IMR-90 (cell line): ENCODE results near the gene ADAMTS14. TPM values are rescaled to one million over a fixed set of nuclear protein-coding genes. Genes with fewer than 3 reads are reported as not detected.

Source experiments
- ATAC-seq: fragments of 200-7000 bp; cut with Tn5 transposase; 2 replicates; pipeline ENCODE4 v1.9.1; 2020; ENCODE audit warnings: low read depth, mild to moderate bottlenecking, moderate library complexity
- BruUV-seq: library from RNA; stranded (reverse); fragments of 400-500 nt; replicated peaks from 2 replicates; lab custom pipeline; 2021; lab: Mats Ljungman, UMichigan
- CTCF ChIA-PET: fragments of 300-600 bp; formaldehyde crosslinking; extraction: SDS; loops from one replicate; lab custom pipeline; 2021; ENCODE audit warnings: antibody characterized with exemption; lab: Yijun Ruan, JAX
- POLR2A ChIA-PET: fragments of 300-600 bp; sonication (Branson Sonifier 250); formaldehyde crosslinking; loops from one replicate; lab custom pipeline; 2022; ENCODE audit warnings: antibody characterized with exemption; ENCODE audit not compliant: unreplicated experiment; lab: Charles Lee
- DNase-seq: peaks from one replicate; pipeline ENCODE4 v3.0.0; 2013
- H2AFZ ChIP-seq: replicated peaks from 2 replicates; pipeline ENCODE3; 2013; ENCODE audit warnings: low read length, mild to moderate bottlenecking; ENCODE audit not compliant: poor library complexity
- H2AK5ac ChIP-seq: 2 replicates; pipeline ENCODE4 v1.6.1; 2013; ENCODE audit warnings: low read depth, low read length, inconsistent platforms
- H2AK9ac ChIP-seq: replicated peaks from 2 replicates; pipeline ENCODE3; 2013; ENCODE audit warnings: mild to moderate bottlenecking, low read depth, low read length, moderate library complexity; ENCODE audit not compliant: poor library complexity
- H2BK120ac ChIP-seq: 2 replicates; pipeline ENCODE4 v1.6.1; 2013; ENCODE audit warnings: low read depth, low read length, inconsistent platforms
- H2BK15ac ChIP-seq: 3 replicates; pipeline ENCODE4 v1.6.1; 2013; ENCODE audit warnings: low read depth, low read length, inconsistent platforms
- H2BK20ac ChIP-seq: 2 replicates; pipeline ENCODE4 v1.6.1; 2013; ENCODE audit warnings: low read depth, mild to moderate bottlenecking, inconsistent platforms, low read length, moderate library complexity
- H2BK5ac ChIP-seq: 2 replicates; pipeline ENCODE4 v1.6.1; 2013; ENCODE audit warnings: mild to moderate bottlenecking, low read depth, low read length, inconsistent platforms; ENCODE audit not compliant: poor library complexity, severe bottlenecking
- H3K14ac ChIP-seq: replicated peaks from 2 replicates; pipeline ENCODE4 v1.6.1; 2013; ENCODE audit warnings: low read depth, low read length, inconsistent platforms
- H3K18ac ChIP-seq: 2 replicates; pipeline ENCODE4 v1.6.1; 2013; ENCODE audit warnings: low read depth, low read length, control low read depth
- H3K23ac ChIP-seq: 2 replicates; pipeline ENCODE4 v1.6.1; 2013; ENCODE audit warnings: low read depth, low read length, inconsistent platforms
- H3K27ac ChIP-seq: 2 replicates; pipeline ENCODE4 v1.5.1; 2013; ENCODE audit warnings: mild to moderate bottlenecking, control low read depth, low read length; ENCODE audit not compliant: insufficient read depth
- H3K27me3 ChIP-seq: 2 replicates; pipeline ENCODE4 v1.6.1; 2013; ENCODE audit warnings: low read length; ENCODE audit not compliant: control insufficient read depth, insufficient read depth
- H3K36me3 ChIP-seq: 2 replicates; pipeline ENCODE4 v1.6.1; 2013; ENCODE audit warnings: low read length, mixed read lengths; ENCODE audit not compliant: control insufficient read depth, insufficient read depth
- H3K4ac ChIP-seq: 2 replicates; pipeline ENCODE4 v1.6.1; 2013; ENCODE audit warnings: low read depth, low read length, inconsistent platforms
- H3K4me1 ChIP-seq: 2 replicates; pipeline ENCODE4 v1.6.1; 2013; ENCODE audit warnings: low read length, mixed read lengths; ENCODE audit not compliant: control insufficient read depth, insufficient read depth
- H3K4me2 ChIP-seq: 2 replicates; pipeline ENCODE4 v1.6.1; 2013; ENCODE audit warnings: low read depth, mild to moderate bottlenecking, control low read depth, low read length, moderate library complexity
- H3K4me3 ChIP-seq: 2 replicates; pipeline ENCODE4 v1.5.1; 2013; ENCODE audit warnings: low read depth, mild to moderate bottlenecking, control low read depth, low read length, moderate library complexity; ENCODE audit not compliant: insufficient read depth
- H3K56ac ChIP-seq: 2 replicates; pipeline ENCODE4 v1.6.1; 2013; ENCODE audit warnings: low read length, inconsistent platforms; ENCODE audit not compliant: insufficient read depth; ENCODE audit errors: extremely low read depth
- H3K79me1 ChIP-seq, 2 experiments: 2 replicates each; pipeline ENCODE4 v1.6.1; 2013; ENCODE audit warnings: low read length in 2 of 2, inconsistent platforms in 1 of 2, low read depth in 1 of 2
- H3K9ac ChIP-seq: 2 replicates; pipeline ENCODE4 v1.6.1; 2013; ENCODE audit warnings: low read depth, low read length, control low read depth
- H3K9me1 ChIP-seq: 2 replicates; pipeline ENCODE4 v1.6.1; 2013; ENCODE audit warnings: low read length, inconsistent platforms; ENCODE audit not compliant: insufficient read depth
- H3K9me3 ChIP-seq: 2 replicates; pipeline ENCODE4 v1.6.1; 2013; ENCODE audit warnings: low read length; ENCODE audit not compliant: control insufficient read depth, insufficient read depth
- H4K20me1 ChIP-seq: 2 replicates; pipeline ENCODE4 v1.6.1; 2013; ENCODE audit warnings: low read length, inconsistent platforms; ENCODE audit not compliant: insufficient read depth
- H4K5ac ChIP-seq: 2 replicates; pipeline ENCODE4 v1.6.1; 2013; ENCODE audit warnings: mild to moderate bottlenecking, low read depth, low read length, control low read depth
- H4K8ac ChIP-seq, 2 experiments: 2 replicates each; pipeline ENCODE4 v1.6.1; 2013; ENCODE audit warnings: low read depth in 2 of 2, low read length in 2 of 2, control low read depth in 1 of 2, inconsistent platforms in 1 of 2
- H4K91ac ChIP-seq: 2 replicates; pipeline ENCODE4 v1.6.1; 2013; ENCODE audit warnings: low read depth, low read length, inconsistent platforms; ENCODE audit not compliant: insufficient read depth
- BHLHE40 ChIP-seq: fragments of 150-350 bp; IDR thresholded peaks from 2 replicates; pipeline ENCODE4 v1.6.1; 2016; ENCODE audit warnings: mild to moderate bottlenecking, low read depth, low read length
- CEBPB ChIP-seq: IDR thresholded peaks from 2 replicates; pipeline ENCODE4 v1.6.1; 2012; ENCODE audit warnings: low read depth, low read length, improper control_type of control experiment
- CHD1 ChIP-seq: IDR thresholded peaks from 2 replicates; pipeline ENCODE4 v1.6.1; 2012; ENCODE audit warnings: low read depth, low read length, improper control_type of control experiment
- CTCF ChIP-seq: conservative IDR thresholded peaks from 2 replicates; pipeline ENCODE4 v1.5.1; 2012; ENCODE audit warnings: mild to moderate bottlenecking, low read depth, low read length, improper control_type of control experiment
- ELK1 ChIP-seq: fragments of 150-350 bp; IDR thresholded peaks from 2 replicates; pipeline ENCODE4 v1.6.1; 2016; ENCODE audit warnings: low read depth, mild to moderate bottlenecking, low read length, moderate library complexity, borderline replicate concordance
- FOS ChIP-seq: fragments of 150-350 bp; IDR thresholded peaks from 2 replicates; pipeline ENCODE4 v1.6.1; 2016; ENCODE audit warnings: low read depth, low read length
- MAFK ChIP-seq: IDR thresholded peaks from 2 replicates; pipeline ENCODE4 v1.6.1; 2012; ENCODE audit warnings: low read depth, low read length, improper control_type of control experiment
- MAZ ChIP-seq: IDR thresholded peaks from 2 replicates; pipeline ENCODE4 v1.6.1; 2012; ENCODE audit warnings: low read depth, mild to moderate bottlenecking, low read length, improper control_type of control experiment, moderate library complexity, borderline replicate concordance
- MXI1 ChIP-seq: IDR thresholded peaks from 2 replicates; pipeline ENCODE4 v1.6.1; 2012; ENCODE audit warnings: low read depth, mild to moderate bottlenecking, low read length, moderate library complexity, borderline replicate concordance
- NFE2L2 ChIP-seq: fragments of 150-350 bp; IDR thresholded peaks from 2 replicates; pipeline ENCODE4 v1.6.1; 2016; ENCODE audit warnings: low read depth, mild to moderate bottlenecking, low read length
- POLR2A ChIP-seq: IDR thresholded peaks from 2 replicates; pipeline ENCODE4 v1.6.1; 2012; ENCODE audit warnings: mild to moderate bottlenecking, low read depth, low read length
- RAD21 ChIP-seq: IDR thresholded peaks from 2 replicates; pipeline ENCODE4 v1.6.1; 2012; ENCODE audit warnings: low read length, improper control_type of control experiment
- RCOR1 ChIP-seq: IDR thresholded peaks from 2 replicates; pipeline ENCODE4 v1.6.1; 2012; ENCODE audit warnings: mild to moderate bottlenecking, low read length, improper control_type of control experiment; ENCODE audit not compliant: insufficient replicate concordance
- RFX5 ChIP-seq: IDR thresholded peaks from 2 replicates; pipeline ENCODE4 v1.8.0; 2012; ENCODE audit warnings: low read depth, mild to moderate bottlenecking, low read length, moderate library complexity
- SMC3 ChIP-seq: fragments of 150-350 bp; IDR thresholded peaks from 2 replicates; pipeline ENCODE4 v1.6.1; 2016; ENCODE audit warnings: low read depth, mild to moderate bottlenecking, antibody characterized with exemption, low read length, moderate library complexity
- USF2 ChIP-seq: fragments of 150-350 bp; IDR thresholded peaks from 2 replicates; pipeline ENCODE4 v1.6.1; 2017; ENCODE audit warnings: mild to moderate bottlenecking, antibody characterized with exemption, low read length, low read depth
- WGBS, 2 experiments: methylation state at CpG; one replicate each; pipeline versions ENCODE4 v1.1.5 to v1.1.7; 2013; ENCODE audit warnings: missing lambda C conversion rate in 2 of 2; ENCODE audit not compliant: insufficient read length in 1 of 2; ENCODE audit errors: extremely low coverage in 2 of 2; 5-methylcytosine and 5-hydroxymethylcytosine counted together
- dilution Hi-C: fragments of 300-500 bp; cut with HindIII; formaldehyde crosslinking; loops from one replicate; pipeline ENCODE4 v1.14.3; 2018; ENCODE audit warnings: low sequenced_read_pairs; ENCODE audit not compliant: unreplicated experiment
- in situ Hi-C: fragments of 300-500 bp; cut with MboI; formaldehyde crosslinking; loops from 3 replicates; pipeline ENCODE4 v1.14.3; 2019; ENCODE audit warnings: low sequenced_read_pairs, inconsistent platforms, mixed read lengths
- intact Hi-C: fragments of 100-400 bp; cut with micrococcal nuclease; formaldehyde crosslinking; loops from 2 replicates; pipeline ENCODE4 v1.10.0; 2022
- polyA plus RNA-seq, 3 experiments: library from polyadenylated mRNA; depleted of rRNA; stranded (reverse); fragments of >200 nt; gene quantifications; 2 replicates each; pipeline ENCODE4 v1.2.3, GENCODE V29; 2012; ENCODE audit warnings: low replicate concordance in 1 of 3
- total RNA-seq: library from RNA; depleted of rRNA; stranded (reverse); fragments of >200 nt; gene quantifications from 2 replicates; pipeline ENCODE4 v1.2.3, GENCODE V29; 2012

Gene ADAMTS14
- total and polyA plus RNA-seq, 2 of the 4 experiments (the other 2 are of a cell fraction): under 0.01 to 0.31 TPM

GRCh38 chr10:70726909-70727495 lies 54.7 kb downstream of the ADAMTS14 start:
- DNase-seq (no peak), ATAC-seq (no peak)
- peaks cover 2% of the 10 kb centered on the region; the same call in 1 of the 2 replicates for H3K4me1 ChIP-seq
- POLR2A ChIA-PET: no interaction called here
- no peak overlapping the region for H3K4me3 ChIP-seq
- H3K9ac ChIP-seq: no peak overlapping the region
- no peak overlapping the region for H3K4me2 ChIP-seq
- H2AK9ac ChIP-seq: no peak overlapping the region
- no peak overlapping the region for H2BK15ac ChIP-seq
- no peak overlapping the region for H3K56ac ChIP-seq
- no peaks in the 10 kb centered on the region for H3K79me1 ChIP-seq
- H3K14ac ChIP-seq: no peak overlapping the region
- no peak overlapping the region for H4K8ac ChIP-seq
- peaks cover 13% of the 10 kb centered on the region for H3K27me3 ChIP-seq
- H3K4ac ChIP-seq: no peak overlapping the region
- dilution Hi-C loops: no loop called here
- H4K20me1 ChIP-seq: no peaks in the 10 kb centered on the region
- in situ Hi-C loops: no loop called here
- TF ChIP-seq FOS (no peak), MAZ (no peak), USF2 (no peak), CHD1 (no peak), CTCF (no peak), POLR2A (no peak), SMC3 (no peak), RFX5 (no peak), CEBPB (no peak), BHLHE40 (no peak), RCOR1 (no peak), NFE2L2 (no peak), RAD21 (no peak), ELK1 (no peak), MXI1 (no peak), MAFK (no peak)
- no peak overlapping the region for H2BK5ac ChIP-seq
- H2BK20ac ChIP-seq: no peak overlapping the region
- no peak overlapping the region for H4K91ac ChIP-seq
- no peak overlapping the region for H3K27ac ChIP-seq
- H3K23ac ChIP-seq: no peak overlapping the region
- H3K36me3 ChIP-seq: no peaks in the 10 kb centered on the region
- no peaks in the 10 kb centered on the region; the same call in 1 of the 2 replicates for H3K9me3 ChIP-seq
- intact Hi-C loops: no loop called here
- CTCF ChIA-PET: no interaction called here
- no peak overlapping the region for H2AK5ac ChIP-seq
- 70% methylated on average over 6 of the region's 10 CpGs; no CpG with 5 or more reads in 1 of the 2 experiments for WGBS, 2 experiments
- H4K5ac ChIP-seq: no peak overlapping the region
- no TSS peak for BruUV-seq
- H2AFZ ChIP-seq: no peak overlapping the region
- 0 out of 2 replicates have a peak, but pooled peaks cover 3% of the 10 kb centered on the region for H3K9me1 ChIP-seq
- H2BK120ac ChIP-seq: no peak overlapping the region
- H3K18ac ChIP-seq: no peak overlapping the region
